Measurements from ENCODE around the gene DAB2. TPM values are rescaled to one million over a fixed set of nuclear protein-coding genes. Genes with fewer than 3 reads are reported as not detected.
"Not testable (repeated sequence)": the region's sequence is repeated elsewhere in the genome, so short reads cannot be mapped to it uniquely, and the experiment has no call there.

The DAB2 gene
- total and polyA plus RNA-seq, 5 donors from 2014 or later: 4.2 TPM; not detected in 4

- H3K9me3 Mint-ChIP-seq: peaks cover 0 to 27% (median 16%) of the 10 kb centered on the region in 7 donors
- Histone ChIP-seq H3K9me3 (ENCODE audit: control insufficient read depth in 2 of 2, low read length in 2 of 2) (peaks cover 10 to 21% of the 10 kb centered on the region in 2 experiments), H3K4me3 (ENCODE audit: low read depth, low read length) (no peak overlapping the region), H3K27ac (ENCODE audit: insufficient read depth, low read length, poor library complexity, severe bottlenecking) (no peak overlapping the region), H3K4me1 (ENCODE audit: control insufficient read depth, insufficient read depth, low read length, poor library complexity, severe bottlenecking) (no peaks in the 10 kb centered on the region), H3K36me3 (ENCODE audit: control insufficient read depth, insufficient read depth, low read length) (no peaks in the 10 kb centered on the region), H3K27me3 (ENCODE audit: control insufficient read depth, insufficient read depth, low read length) (no peaks in the 10 kb centered on the region)
- no peaks in the 10 kb centered on the region for H3K4me1 Mint-ChIP-seq
- H3K4me3 Mint-ChIP-seq: no peak overlapping the region
- H3K27ac Mint-ChIP-seq: no peak overlapping the region
- peaks cover 17% of the 10 kb centered on the region for H3K27me3 Mint-ChIP-seq
- no peak for ATAC-seq (ENCODE audit: low read depth in 2 of 2)
- no peaks in the 10 kb centered on the region for H3K36me3 Mint-ChIP-seq
- no peak for DNase-seq
These were observed 75.3 kb downstream of the DAB2 start for GRCh38 chr5:39349484-39349883.

GRCh38 chr5:39342460-39342859 is 82.3 kb downstream of the DAB2 start:
- H3K9me3 Mint-ChIP-seq: peaks cover 0 to 5% (median under 1%) of the 10 kb centered on the region in 7 donors
- peaks cover 7% of the 10 kb centered on the region for H3K27me3 ChIP-seq (ENCODE audit: control insufficient read depth, insufficient read depth, low read length)
- H3K36me3 Mint-ChIP-seq: no peaks in the 10 kb centered on the region
- H3K4me1 Mint-ChIP-seq: peaks cover 0 to 2% (median 0%) of the 10 kb centered on the region in 4 donors
- H3K4me3 ChIP-seq (ENCODE audit: low read depth, low read length): no peak overlapping the region
- H3K27ac Mint-ChIP-seq: no peak overlapping the region
- H3K4me1 ChIP-seq (ENCODE audit: control insufficient read depth, insufficient read depth, low read length, poor library complexity, severe bottlenecking): no peaks in the 10 kb centered on the region
- no peak for DNase-seq
- peaks cover 22% of the 10 kb centered on the region for H3K27me3 Mint-ChIP-seq
- no peaks in the 10 kb centered on the region for H3K36me3 ChIP-seq (ENCODE audit: control insufficient read depth, insufficient read depth, low read length)
- no peak for ATAC-seq (ENCODE audit: low read depth in 2 of 2)
- H3K4me3 Mint-ChIP-seq: no peak overlapping the region
- no peak overlapping the region for H3K27ac ChIP-seq (ENCODE audit: insufficient read depth, low read length, poor library complexity, severe bottlenecking)
- no peaks in the 10 kb centered on the region for H3K9me3 ChIP-seq (ENCODE audit: control insufficient read depth in 2 of 2, low read length in 2 of 2)

- Histone ChIP-seq H3K4me1 (ENCODE audit: control insufficient read depth, insufficient read depth, low read length, poor library complexity, severe bottlenecking) (no peaks in the 10 kb centered on the region), H3K27ac (ENCODE audit: insufficient read depth, low read length, poor library complexity, severe bottlenecking) (no peak overlapping the region), H3K9me3 (ENCODE audit: control insufficient read depth in 2 of 2, low read length in 2 of 2) (no peaks in the 10 kb centered on the region), H3K4me3 (ENCODE audit: low read depth, low read length) (no peak overlapping the region), H3K36me3 (ENCODE audit: control insufficient read depth, insufficient read depth, low read length) (no peaks in the 10 kb centered on the region), H3K27me3 (ENCODE audit: control insufficient read depth, insufficient read depth, low read length) (peaks cover 9% of the 10 kb centered on the region)
- peaks cover 18% of the 10 kb centered on the region for H3K27me3 Mint-ChIP-seq
- no peaks in the 10 kb centered on the region for H3K36me3 Mint-ChIP-seq
- H3K4me1 Mint-ChIP-seq: peaks cover 0 to 2% (median 0%) of the 10 kb centered on the region in 4 donors
- ATAC-seq (ENCODE audit: low read depth in 2 of 2) (no peak), DNase-seq (no peak)
- no peak overlapping the region for H3K4me3 Mint-ChIP-seq
- no peak overlapping the region for H3K27ac Mint-ChIP-seq
- peaks cover 0 to 5% (median 0%) of the 10 kb centered on the region in 7 donors for H3K9me3 Mint-ChIP-seq
These were observed 82.9 kb downstream of the DAB2 start for GRCh38 chr5:39341896-39342295.

GRCh38 chr5:39340506-39340905 is 84.3 kb downstream of the DAB2 start:
- Histone ChIP-seq H3K36me3 (ENCODE audit: control insufficient read depth, insufficient read depth, low read length) (no peaks in the 10 kb centered on the region), H3K9me3 (ENCODE audit: control insufficient read depth in 2 of 2, low read length in 2 of 2) (no peaks in the 10 kb centered on the region), H3K4me3 (ENCODE audit: low read depth, low read length) (no peak overlapping the region), H3K27me3 (ENCODE audit: control insufficient read depth, insufficient read depth, low read length) (peaks cover 9% of the 10 kb centered on the region), H3K27ac (ENCODE audit: insufficient read depth, low read length, poor library complexity, severe bottlenecking) (no peak overlapping the region), H3K4me1 (ENCODE audit: control insufficient read depth, insufficient read depth, low read length, poor library complexity, severe bottlenecking) (no peaks in the 10 kb centered on the region)
- no peak for ATAC-seq (ENCODE audit: low read depth in 2 of 2)
- no peaks in the 10 kb centered on the region for H3K36me3 Mint-ChIP-seq
- H3K9me3 Mint-ChIP-seq: peaks cover 0 to 5% (median 0%) of the 10 kb centered on the region in 7 donors
- peaks cover 0 to 2% (median 0%) of the 10 kb centered on the region in 4 donors for H3K4me1 Mint-ChIP-seq
- peaks cover 18% of the 10 kb centered on the region for H3K27me3 Mint-ChIP-seq
- no peak overlapping the region for H3K27ac Mint-ChIP-seq
- no peak overlapping the region for H3K4me3 Mint-ChIP-seq
- DNase-seq: no peak

- no peak for DNase-seq
- Histone ChIP-seq H3K4me3 (ENCODE audit: low read depth, low read length) (no peak overlapping the region), H3K27me3 (ENCODE audit: control insufficient read depth, insufficient read depth, low read length) (peaks cover 9% of the 10 kb centered on the region), H3K9me3 (ENCODE audit: control insufficient read depth in 2 of 2, low read length in 2 of 2) (no peaks in the 10 kb centered on the region), H3K27ac (ENCODE audit: insufficient read depth, low read length, poor library complexity, severe bottlenecking) (no peak overlapping the region), H3K4me1 (ENCODE audit: control insufficient read depth, insufficient read depth, low read length, poor library complexity, severe bottlenecking) (no peaks in the 10 kb centered on the region), H3K36me3 (ENCODE audit: control insufficient read depth, insufficient read depth, low read length) (no peaks in the 10 kb centered on the region)
- H3K27ac Mint-ChIP-seq: no peak overlapping the region
- H3K4me3 Mint-ChIP-seq: no peak overlapping the region
- no peaks in the 10 kb centered on the region for H3K4me1 Mint-ChIP-seq
- no peak for ATAC-seq (ENCODE audit: low read depth in 2 of 2)
- no peaks in the 10 kb centered on the region for H3K36me3 Mint-ChIP-seq
- H3K9me3 Mint-ChIP-seq: peaks cover 0 to 2% (median 0%) of the 10 kb centered on the region in 7 donors
- peaks cover 18% of the 10 kb centered on the region for H3K27me3 Mint-ChIP-seq
These were observed 87.4 kb downstream of the DAB2 start for GRCh38 chr5:39337252-39337915.

- not testable (repeated sequence) for H3K27ac Mint-ChIP-seq; H3K4me3 Mint-ChIP-seq; DNase-seq; H3K27me3 ChIP-seq (ENCODE audit: control insufficient read depth, insufficient read depth, low read length); H3K9me3 ChIP-seq (ENCODE audit: control insufficient read depth in 2 of 2, low read length in 2 of 2); ATAC-seq (ENCODE audit: low read depth in 2 of 2); H3K4me1 Mint-ChIP-seq; H3K27me3 Mint-ChIP-seq; H3K36me3 ChIP-seq (ENCODE audit: control insufficient read depth, insufficient read depth, low read length); H3K9me3 Mint-ChIP-seq; H3K36me3 Mint-ChIP-seq; H3K4me3 ChIP-seq (ENCODE audit: low read depth, low read length); H3K4me1 ChIP-seq (ENCODE audit: control insufficient read depth, insufficient read depth, low read length, poor library complexity, severe bottlenecking); H3K27ac ChIP-seq (ENCODE audit: insufficient read depth, low read length, poor library complexity, severe bottlenecking)
These were observed 90.5 kb downstream of the DAB2 start for GRCh38 chr5:39334296-39334695.

- ATAC-seq (ENCODE audit: low read depth in 2 of 2): no peak
- no peak overlapping the region for H3K27ac ChIP-seq (ENCODE audit: insufficient read depth, low read length, poor library complexity, severe bottlenecking)
- no peak for DNase-seq
- H3K27me3 ChIP-seq (ENCODE audit: control insufficient read depth, insufficient read depth, low read length): peaks cover 5% of the 10 kb centered on the region
- H3K9me3 ChIP-seq (ENCODE audit: control insufficient read depth in 2 of 2, low read length in 2 of 2): no peaks in the 10 kb centered on the region
- H3K4me1 Mint-ChIP-seq: no peaks in the 10 kb centered on the region
- peaks cover 5% of the 10 kb centered on the region for H3K27me3 Mint-ChIP-seq
- H3K27ac Mint-ChIP-seq: no peak overlapping the region
- H3K36me3 Mint-ChIP-seq: no peaks in the 10 kb centered on the region
- H3K4me3 ChIP-seq (ENCODE audit: low read depth, low read length): no peak overlapping the region
- peaks cover 0 to 2% (median 0%) of the 10 kb centered on the region in 7 donors for H3K9me3 Mint-ChIP-seq
- H3K4me3 Mint-ChIP-seq: peak overlapping the region in 1 of 4 donors; percentile 2
- no peaks in the 10 kb centered on the region for H3K4me1 ChIP-seq (ENCODE audit: control insufficient read depth, insufficient read depth, low read length, poor library complexity, severe bottlenecking)
- no peaks in the 10 kb centered on the region for H3K36me3 ChIP-seq (ENCODE audit: control insufficient read depth, insufficient read depth, low read length)
These were observed 91.7 kb downstream of the DAB2 start for GRCh38 chr5:39333104-39333503.

- H3K4me3 Mint-ChIP-seq: no peak overlapping the region
- no peaks in the 10 kb centered on the region for H3K4me1 Mint-ChIP-seq
- Histone ChIP-seq H3K4me3 (ENCODE audit: low read depth, low read length) (no peak overlapping the region), H3K36me3 (ENCODE audit: control insufficient read depth, insufficient read depth, low read length) (no peaks in the 10 kb centered on the region), H3K27me3 (ENCODE audit: control insufficient read depth, insufficient read depth, low read length) (peaks cover 3% of the 10 kb centered on the region), H3K9me3 (ENCODE audit: control insufficient read depth in 2 of 2, low read length in 2 of 2) (no peaks in the 10 kb centered on the region), H3K27ac (ENCODE audit: insufficient read depth, low read length, poor library complexity, severe bottlenecking) (no peak overlapping the region), H3K4me1 (ENCODE audit: control insufficient read depth, insufficient read depth, low read length, poor library complexity, severe bottlenecking) (no peaks in the 10 kb centered on the region)
- H3K36me3 Mint-ChIP-seq: no peaks in the 10 kb centered on the region
- no peaks in the 10 kb centered on the region for H3K9me3 Mint-ChIP-seq
- ATAC-seq (ENCODE audit: low read depth in 2 of 2): no peak
- peaks cover 5% of the 10 kb centered on the region for H3K27me3 Mint-ChIP-seq
- no peak for DNase-seq
- H3K27ac Mint-ChIP-seq: no peak overlapping the region
These were observed 92.9 kb downstream of the DAB2 start for GRCh38 chr5:39331861-39332381.
